ENCODE data around the gene THSD4.

GRCh38 chr15:71332431-71333004 is 217.2 kb downstream of the THSD4 start:
- TF ChIP-seq CTCF (IDR thresholded peaks at IDR 0.05) (no peak), POLR2A (IDR thresholded peaks at IDR 0.05) (no peak)
